Progenitor cell of endocrine pancreas (in vitro differentiated cells): ENCODE results near the gene PTGFRN. TPM values are rescaled to one million over a fixed set of nuclear protein-coding genes. Genes with fewer than 3 reads are reported as not detected.

Experiments used
- DNase-seq: peaks from one replicate; pipeline ENCODE4 v3.0.0; 2021; ENCODE audit warnings: low spot score; ENCODE audit not compliant: unreplicated experiment
- H3K27ac Mint-ChIP-seq: 2 replicates; pipeline ENCODE4 v1.8.0; 2021; ENCODE audit warnings: mild to moderate bottlenecking, moderate library complexity, mixed read lengths
- H3K27me3 Mint-ChIP-seq: 2 replicates; pipeline ENCODE4 v1.8.0; 2021; ENCODE audit warnings: mixed read lengths
- H3K36me3 Mint-ChIP-seq: 2 replicates; pipeline ENCODE4 v1.8.0; 2022; ENCODE audit warnings: mixed read lengths; ENCODE audit not compliant: insufficient read depth
- H3K4me1 Mint-ChIP-seq: 2 replicates; pipeline ENCODE4 v1.8.0; 2021; ENCODE audit warnings: low read depth, mixed read lengths
- H3K4me3 Mint-ChIP-seq: 2 replicates; pipeline ENCODE4 v1.8.0; 2021; ENCODE audit warnings: low read depth, mild to moderate bottlenecking, moderate library complexity, mixed read lengths
- H3K9me3 Mint-ChIP-seq: 2 replicates; pipeline ENCODE4 v1.8.0; 2021; ENCODE audit warnings: low read depth, mixed read lengths
- total RNA-seq: library from RNA; stranded (reverse); gene quantifications from 2 replicates; pipeline ENCODE4 v1.2.1, GENCODE V29; 2021
- TF ChIP-seq, protein P1 (sequence below): fragments of 200-600 bp; sonication (generic); IDR thresholded peaks from one replicate; pipeline ENCODE4 v1.5.0; 2021; ENCODE audit warnings: antibody characterized with exemption, mild to moderate bottlenecking; ENCODE audit not compliant: unreplicated experiment

Gene PTGFRN
- total RNA-seq, 1 donor from 2014 or later, result 42.9 TPM

DNA sequence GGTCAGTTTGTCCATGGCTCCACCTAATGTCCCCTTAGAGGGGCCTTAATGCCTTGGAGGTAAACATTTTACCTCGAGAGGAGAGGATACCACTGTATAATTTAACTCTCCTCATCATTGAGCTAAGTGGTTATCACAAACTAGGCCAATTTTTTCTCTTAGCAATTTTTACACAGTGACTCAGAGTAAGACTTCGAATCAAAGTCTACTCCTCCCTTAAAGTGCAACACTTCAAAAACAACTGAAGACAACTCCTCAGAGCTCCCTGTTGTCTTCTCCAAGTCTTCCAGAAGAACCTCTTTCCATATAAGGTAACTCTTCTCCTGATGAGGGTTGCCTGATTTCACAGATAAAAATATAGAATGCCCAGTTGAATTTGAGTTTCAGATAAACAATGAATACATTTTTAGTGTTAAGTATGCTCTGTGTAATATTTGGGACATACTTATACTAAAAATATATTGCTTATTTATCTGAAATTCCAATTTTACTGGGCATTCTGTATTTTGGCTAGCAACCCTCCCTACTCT, 4.9 kb upstream of the PTGFRN start:
- Mint-ChIP-seq H3K27me3 (peaks cover 21% of the 10 kb centered on the region), H3K36me3 (no peaks in the 10 kb centered on the region), H3K9me3 (no peaks in the 10 kb centered on the region), H3K4me1 (peaks cover 19% of the 10 kb centered on the region), H3K4me3 (no peak overlapping the region), H3K27ac (no peak overlapping the region)
- no peak for DNase-seq
- TF ChIP-seq, protein P1, sequence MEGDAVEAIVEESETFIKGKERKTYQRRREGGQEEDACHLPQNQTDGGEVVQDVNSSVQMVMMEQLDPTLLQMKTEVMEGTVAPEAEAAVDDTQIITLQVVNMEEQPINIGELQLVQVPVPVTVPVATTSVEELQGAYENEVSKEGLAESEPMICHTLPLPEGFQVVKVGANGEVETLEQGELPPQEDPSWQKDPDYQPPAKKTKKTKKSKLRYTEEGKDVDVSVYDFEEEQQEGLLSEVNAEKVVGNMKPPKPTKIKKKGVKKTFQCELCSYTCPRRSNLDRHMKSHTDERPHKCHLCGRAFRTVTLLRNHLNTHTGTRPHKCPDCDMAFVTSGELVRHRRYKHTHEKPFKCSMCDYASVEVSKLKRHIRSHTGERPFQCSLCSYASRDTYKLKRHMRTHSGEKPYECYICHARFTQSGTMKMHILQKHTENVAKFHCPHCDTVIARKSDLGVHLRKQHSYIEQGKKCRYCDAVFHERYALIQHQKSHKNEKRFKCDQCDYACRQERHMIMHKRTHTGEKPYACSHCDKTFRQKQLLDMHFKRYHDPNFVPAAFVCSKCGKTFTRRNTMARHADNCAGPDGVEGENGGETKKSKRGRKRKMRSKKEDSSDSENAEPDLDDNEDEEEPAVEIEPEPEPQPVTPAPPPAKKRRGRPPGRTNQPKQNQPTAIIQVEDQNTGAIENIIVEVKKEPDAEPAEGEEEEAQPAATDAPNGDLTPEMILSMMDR, result no peak

DNA sequence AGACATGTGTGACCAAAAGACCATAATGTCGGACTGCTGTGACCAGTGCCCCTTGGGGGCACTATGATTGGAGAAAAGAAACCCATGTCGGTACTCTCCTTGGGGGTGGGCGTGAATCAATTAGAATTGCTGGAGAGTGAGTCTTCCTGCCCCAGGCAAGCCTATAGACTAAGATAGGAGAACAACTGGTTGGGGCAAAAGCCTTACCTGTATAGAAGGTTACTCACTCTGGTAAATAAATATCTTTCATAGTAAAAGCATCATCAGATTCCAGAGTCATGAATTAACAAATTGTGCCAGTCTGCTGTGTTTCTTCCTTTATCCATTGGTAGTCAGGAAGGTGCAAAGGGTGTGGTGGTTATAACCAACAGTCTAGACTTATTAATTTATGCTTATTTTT, 2.9 kb upstream of the PTGFRN start:
- H3K36me3 Mint-ChIP-seq, result no peaks in the 10 kb centered on the region
- peaks cover 21% of the 10 kb centered on the region for H3K27me3 Mint-ChIP-seq
- TF ChIP-seq, protein P1, result no peak
- peaks cover 13% of the 10 kb centered on the region for H3K4me1 Mint-ChIP-seq
- H3K27ac Mint-ChIP-seq, result no peak overlapping the region
- H3K4me3 Mint-ChIP-seq, result no peak overlapping the region
- no peak for DNase-seq
- no peaks in the 10 kb centered on the region for H3K9me3 Mint-ChIP-seq

- H3K27ac Mint-ChIP-seq, result no peak overlapping the region
- DNase-seq, result no peak
- no peak overlapping the region for H3K4me3 Mint-ChIP-seq
- H3K27me3 Mint-ChIP-seq, result peaks cover 21% of the 10 kb centered on the region
- H3K9me3 Mint-ChIP-seq, result no peaks in the 10 kb centered on the region
- peaks cover 8% of the 10 kb centered on the region for H3K4me1 Mint-ChIP-seq
- no peaks in the 10 kb centered on the region for H3K36me3 Mint-ChIP-seq
- TF ChIP-seq, protein P1, result no peak
Measured at GRCh38 chr1:116907351-116907750, 2.4 kb upstream of the PTGFRN start.

- Mint-ChIP-seq H3K9me3 (no peaks in the 10 kb centered on the region), H3K4me1 (peaks cover 4% of the 10 kb centered on the region), H3K27me3 (peaks cover 18% of the 10 kb centered on the region), H3K27ac (no peak overlapping the region), H3K36me3 (no peaks in the 10 kb centered on the region), H3K4me3 (peak overlapping the region; percentile 62)
- no peak for DNase-seq
- TF ChIP-seq, protein P1, result no peak
Measured at GRCh38 chr1:116908266-116908665, 1.4 kb upstream of the PTGFRN start.

GRCh38 chr1:116908820-116909511, 750 bp upstream of the PTGFRN start:
- no peaks in the 10 kb centered on the region for H3K36me3 Mint-ChIP-seq
- no peaks in the 10 kb centered on the region for H3K9me3 Mint-ChIP-seq
- peaks cover 12% of the 10 kb centered on the region for H3K27me3 Mint-ChIP-seq
- H3K4me1 Mint-ChIP-seq, result peaks cover 4% of the 10 kb centered on the region
- DNase-seq, result no peak
- TF ChIP-seq, protein P1, result no peak
- peak overlapping the region; percentile 89 for H3K4me3 Mint-ChIP-seq
- H3K27ac Mint-ChIP-seq, result peak overlapping the region; percentile 92
